Sciatic nerve (tissue), 2 donors: ENCODE results near the gene PMEL. TPM values are rescaled to one million over a fixed set of nuclear protein-coding genes. Genes with fewer than 3 reads are reported as not detected.
A peak's percentile ranks its signal among the peaks of the same experiment; 100 is the strongest.
"Not testable (repeated sequence)": the region's sequence is repeated elsewhere in the genome, so short reads cannot be mapped to it uniquely, and the experiment has no call there.

Experiments
- ATAC-seq: fragments of 200-7000 bp; cut with Tn5 transposase; one replicate; pipeline ENCODE4 v1.9.1; 2020; ENCODE audit warnings: mild to moderate bottlenecking, moderate library complexity
- DNase-seq: peaks from one replicate; pipeline ENCODE4 v3.0.0-alpha.2; 2020; ENCODE audit warnings: low spot score
- intact Hi-C: fragments of 100-400 bp; cut with DNase I; formaldehyde crosslinking; loops from one replicate; pipeline ENCODE4 v1.14.2; 2022
- total RNA-seq: library from RNA; stranded (reverse); fragmentation: NEBNext Ultra II Directional; extraction: Animal tissue kit (Norgen Biotek cat#: 25700); gene quantifications from one replicate; pipeline ENCODE4 v1.2.1, GENCODE V29; 2021
- donor health status: DM: no; HTN: no; CAD: no.
- donor health status: DM: no; HTN: no; CAD: no.

PMEL gene
- total RNA-seq, 1 donor from 2014 or later: 0.49 TPM

GRCh38 chr12:55985341-55985740 is 19.5 kb upstream of the PMEL start:
- intact Hi-C loops: no loop called here
- no peak for ATAC-seq
- DNase-seq: no peak

GRCh38 chr12:55984861-55985260 is 19.0 kb upstream of the PMEL start:
- ATAC-seq (no peak), DNase-seq (no peak)
- intact Hi-C loops: no loop called here

GRCh38 chr12:55983232-55983842 is 17.5 kb upstream of the PMEL start:
- intact Hi-C loops: no loop called here
- DNase-seq: no peak
- no peak for ATAC-seq

- no peak for DNase-seq
- ATAC-seq: no peak
- intact Hi-C loops: no loop called here
Measured at GRCh38 chr12:55982319-55982936, 16.6 kb upstream of the PMEL start.

- ATAC-seq, intact Hi-C loops, DNase-seq: not testable (repeated sequence)
Measured at GRCh38 chr12:55981882-55982281, 16.0 kb upstream of the PMEL start.

GRCh38 chr12:55979069-55979468 is 13.2 kb upstream of the PMEL start:
- no peak for DNase-seq
- intact Hi-C loops: no loop called here
- no peak for ATAC-seq

- intact Hi-C loops: no loop called here
- DNase-seq (no peak), ATAC-seq (no peak)
Measured at GRCh38 chr12:55978393-55978792, 12.6 kb upstream of the PMEL start.

GRCh38 chr12:55974308-55974730 is 8.5 kb upstream of the PMEL start:
- ATAC-seq: peak; percentile 33
- intact Hi-C loops: no loop called here
- no peak for DNase-seq

GRCh38 chr12:55973599-55974307 is 7.9 kb upstream of the PMEL start, which contains the start of gene RAB5B:
Gene RAB5B, plus strand, starts transcription at chr12:55974078. Its CDS starts 12,883 bp downstream, at chr12:55986961.
- ATAC-seq (peak; percentile 96), DNase-seq (peak; percentile 99)
- intact Hi-C loops: no loop called here

- intact Hi-C loops: no loop called here
- DNase-seq (no peak), ATAC-seq (no peak)
Measured at GRCh38 chr12:55972911-55973598, 7.2 kb upstream of the PMEL start.

- intact Hi-C loops: no loop called here
- ATAC-seq: no peak
- no peak for DNase-seq
Measured at GRCh38 chr12:55972456-55972855, 6.6 kb upstream of the PMEL start.

GRCh38 chr12:55972042-55972441 is 6.2 kb upstream of the PMEL start:
- ATAC-seq (no peak), DNase-seq (no peak)
- intact Hi-C loops: no loop called here

- intact Hi-C loops: no loop called here
- DNase-seq (no peak), ATAC-seq (no peak)
Measured at GRCh38 chr12:55970775-55971174, 4.9 kb upstream of the PMEL start.

- DNase-seq: no peak
- intact Hi-C loops: no loop called here
Measured at GRCh38 chr12:55969356-55969755, 3.5 kb upstream of the PMEL start.

GRCh38 chr12:55966408-55967281 is 803 bp upstream of the PMEL start, which contains the start of gene CDK2:
Gene CDK2, plus strand, starts transcription at chr12:55966830. Its CDS starts 179 bp downstream, at chr12:55967009.
- DNase-seq (peak; percentile 98), ATAC-seq (peak; percentile 98)
- intact Hi-C loops: no loop called here

More at GRCh38 chr12:55969356-55969755, 3.5 kb upstream of the PMEL start:
- ATAC-seq: no peak

GRCh38 chr12:55965240-55965639 is 602 bp downstream of the PMEL start:
- intact Hi-C loops: no loop called here
- ATAC-seq: no peak
- no peak for DNase-seq

- ATAC-seq (no peak), DNase-seq (no peak)
- intact Hi-C loops: no loop called here
Measured at GRCh38 chr12:55963760-55964159, 2.1 kb downstream of the PMEL start.

- intact Hi-C loops: no loop called here
- DNase-seq (no peak), ATAC-seq (no peak)
Measured at GRCh38 chr12:55957106-55957859, 8.6 kb downstream of the PMEL start.
